HG02981 (cell line): ENCODE data around the gene ZNF398.
"Not testable (repeated sequence)": the region's sequence is repeated elsewhere in the genome, so short reads cannot be mapped to it uniquely, and the experiment has no call there.

Experiments used
- ATAC-seq: cut with Tn5 transposase; IDR thresholded peaks from one replicate; pipeline ENCODE4 v1.9.1; 2021; ENCODE audit warnings: mild to moderate bottlenecking, moderate library complexity; ENCODE audit not compliant: unreplicated experiment

The ZNF398 gene

DNA sequence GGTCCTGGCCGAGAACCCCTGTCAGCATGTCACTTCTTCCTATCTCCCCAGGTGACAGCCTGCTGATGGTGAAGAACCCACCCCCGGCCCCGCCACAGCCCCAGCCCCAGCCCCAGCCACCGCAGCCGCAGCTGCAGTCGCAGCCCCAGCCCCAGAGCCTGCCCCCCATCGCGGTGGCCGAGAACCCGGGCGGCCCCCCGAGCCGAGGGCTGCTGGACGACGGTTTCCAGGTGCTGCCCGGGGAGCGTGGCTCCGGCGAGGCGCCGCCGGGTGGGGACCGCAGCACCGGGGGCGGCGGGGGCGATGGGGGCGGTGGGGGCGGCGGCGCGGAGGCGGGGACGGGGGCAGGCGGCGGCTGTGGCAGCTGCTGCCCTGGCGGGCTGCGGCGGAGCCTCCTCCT, 76.5 kb downstream of the ZNF398 start:
- ATAC-seq, result no peak

DNA sequence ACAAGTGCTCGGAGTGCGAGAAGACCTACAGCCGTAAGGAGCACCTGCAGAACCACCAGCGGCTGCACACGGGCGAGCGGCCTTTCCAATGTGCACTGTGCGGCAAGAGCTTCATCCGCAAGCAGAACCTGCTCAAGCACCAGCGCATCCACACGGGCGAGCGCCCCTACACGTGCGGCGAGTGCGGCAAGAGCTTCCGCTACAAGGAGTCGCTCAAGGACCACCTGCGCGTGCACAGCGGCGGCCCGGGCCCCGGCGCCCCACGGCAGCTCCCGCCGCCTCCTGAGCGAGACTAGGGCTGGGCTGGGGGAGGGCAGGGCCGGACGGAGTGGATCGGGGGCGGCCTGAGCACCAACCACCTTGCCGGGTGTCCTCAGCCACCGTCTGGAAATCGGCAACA, 77.1 kb downstream of the ZNF398 start:
- ATAC-seq, result no peak

DNA sequence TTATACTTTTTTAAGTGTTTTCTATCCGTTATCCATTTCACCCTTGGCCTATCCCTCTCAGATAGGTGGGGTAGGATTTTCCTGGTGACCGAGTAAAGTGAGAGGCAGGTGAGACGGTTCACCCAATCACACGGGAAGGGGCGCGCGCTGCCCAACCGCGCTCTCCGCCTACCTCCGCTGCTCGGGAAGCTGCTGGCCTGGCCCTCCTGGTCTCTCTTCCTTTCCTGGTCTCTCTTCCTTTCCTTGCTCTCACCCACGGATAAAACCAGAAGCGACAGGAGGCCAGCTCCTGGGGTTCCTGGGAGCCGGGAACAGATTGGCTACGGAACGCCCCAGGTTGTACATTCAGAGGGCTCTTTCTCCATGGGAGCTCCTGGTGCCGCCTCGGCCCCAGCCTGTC, 77.9 kb downstream of the ZNF398 start:
- no peak for ATAC-seq

DNA sequence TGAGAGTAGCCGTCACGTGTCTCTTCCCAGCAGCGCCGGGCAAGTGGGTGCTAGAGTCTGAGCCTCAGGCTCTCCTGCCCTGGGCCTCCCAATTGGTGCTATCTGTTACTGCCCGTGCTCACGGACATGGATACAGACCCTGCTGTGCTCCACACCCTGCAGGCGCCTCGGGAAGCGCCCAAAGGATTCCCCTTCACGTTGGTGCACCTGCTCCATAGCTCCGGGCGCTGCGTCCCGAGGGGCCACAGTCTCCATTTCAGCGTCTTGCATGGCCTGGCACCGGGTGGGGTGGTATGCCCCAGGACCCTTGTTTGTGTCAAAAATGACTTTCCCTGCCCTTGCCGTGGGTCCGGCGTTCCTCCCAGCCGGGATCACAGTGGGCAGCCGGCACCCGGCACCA, 78.4 kb downstream of the ZNF398 start:
- ATAC-seq, result no peak

DNA sequence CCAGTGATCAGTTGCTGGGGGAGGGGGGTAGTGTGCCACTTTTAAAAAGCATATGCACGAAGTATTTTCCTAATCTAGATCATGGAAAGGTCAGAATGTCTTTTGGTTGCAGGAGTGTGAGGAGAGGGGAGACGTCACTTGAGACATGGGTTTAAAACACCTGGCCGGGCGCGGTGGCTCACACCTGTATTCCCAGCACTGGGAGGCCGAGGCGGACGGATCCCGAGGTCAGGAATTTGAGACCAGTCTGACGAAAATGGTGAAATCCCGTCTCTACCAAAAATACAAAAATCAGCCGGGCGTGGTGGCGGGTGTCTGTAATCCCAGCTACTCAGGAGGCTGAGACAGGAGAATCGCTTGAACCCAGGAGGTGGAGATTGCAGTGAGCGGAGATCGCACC, 79.1 kb downstream of the ZNF398 start:
- not testable (repeated sequence) for ATAC-seq

DNA sequence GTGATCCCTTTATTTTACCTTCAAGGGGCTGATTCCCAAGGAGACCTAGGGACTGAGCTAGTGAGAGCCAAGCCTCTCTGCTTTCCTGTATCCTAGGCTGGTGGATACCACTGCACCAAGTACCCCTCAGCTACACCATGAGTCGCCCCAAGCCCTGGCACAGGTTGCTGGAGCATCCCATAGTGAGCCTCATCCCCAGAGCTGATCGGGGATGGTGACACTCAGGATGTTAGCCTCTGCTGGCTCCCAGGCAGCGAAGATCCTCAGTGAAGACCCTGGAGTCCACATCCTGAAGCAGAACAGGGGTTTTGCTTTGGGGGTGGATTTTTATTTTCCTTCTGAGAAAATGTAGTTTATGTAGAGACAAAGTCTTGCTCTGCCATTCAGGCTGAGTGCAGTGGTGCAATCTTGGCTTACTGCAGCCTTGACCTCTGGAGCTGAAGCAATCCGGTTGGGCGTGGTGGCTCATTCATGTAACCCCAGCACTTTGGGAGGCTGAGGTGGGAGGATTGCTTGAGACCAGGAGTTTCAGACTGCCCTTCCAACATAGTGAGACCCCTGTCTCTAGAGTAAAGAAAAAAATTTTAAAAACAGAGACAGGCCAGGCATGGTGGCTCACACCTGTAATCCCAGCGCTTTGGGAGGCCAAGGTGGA, 79.7 kb downstream of the ZNF398 start:
- no peak for ATAC-seq

DNA sequence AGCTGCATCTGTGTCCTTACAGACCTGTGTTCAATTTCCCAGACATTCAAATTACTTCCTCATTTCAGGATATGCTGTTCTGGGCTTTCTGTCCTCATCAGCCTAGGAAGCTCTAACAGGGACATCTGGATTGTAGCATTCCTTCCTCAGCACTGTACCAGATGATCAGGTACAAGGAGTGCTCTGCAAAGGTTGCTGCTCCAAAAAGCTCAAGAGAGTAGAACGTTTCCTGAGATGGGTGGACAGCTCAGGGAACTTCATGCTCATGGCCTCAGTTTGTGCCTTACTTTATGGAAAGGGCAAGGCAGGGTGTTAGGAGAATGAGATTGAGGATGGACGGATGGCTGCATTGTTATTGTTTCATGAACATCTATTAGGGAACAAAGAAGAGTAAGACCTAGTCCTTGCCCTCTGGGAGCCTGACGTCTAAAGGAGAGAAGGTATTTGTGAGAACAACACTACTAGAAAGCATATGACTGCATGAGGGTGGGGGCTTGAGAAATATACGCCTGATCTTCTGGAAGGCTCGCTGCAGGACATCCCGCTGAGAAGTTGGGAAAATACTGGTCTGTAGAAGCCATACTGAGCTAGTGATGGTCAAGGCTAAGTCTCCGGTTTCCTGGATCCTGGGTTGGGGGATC, 81.7 kb downstream of the ZNF398 start:
- ATAC-seq, result no peak

DNA sequence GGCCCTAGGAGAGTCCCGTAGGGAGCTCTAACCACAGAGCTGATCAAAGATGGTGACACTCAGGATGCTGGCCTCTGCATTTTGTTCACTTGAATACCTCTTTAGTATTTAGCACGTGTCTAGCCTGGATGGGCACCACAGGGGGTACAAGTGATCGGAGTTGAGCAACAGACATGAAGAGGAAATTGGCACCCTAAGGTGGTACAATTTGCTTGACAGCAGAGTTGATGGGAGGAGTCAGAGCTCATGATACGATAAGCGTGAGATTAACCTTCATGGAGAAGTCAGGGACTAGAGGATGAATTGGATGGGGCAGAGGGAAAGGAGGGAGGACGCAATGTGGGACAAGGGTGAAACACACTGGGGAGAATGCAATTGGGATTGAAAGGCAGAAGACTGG, 82.3 kb downstream of the ZNF398 start:
- ATAC-seq, result no peak

DNA sequence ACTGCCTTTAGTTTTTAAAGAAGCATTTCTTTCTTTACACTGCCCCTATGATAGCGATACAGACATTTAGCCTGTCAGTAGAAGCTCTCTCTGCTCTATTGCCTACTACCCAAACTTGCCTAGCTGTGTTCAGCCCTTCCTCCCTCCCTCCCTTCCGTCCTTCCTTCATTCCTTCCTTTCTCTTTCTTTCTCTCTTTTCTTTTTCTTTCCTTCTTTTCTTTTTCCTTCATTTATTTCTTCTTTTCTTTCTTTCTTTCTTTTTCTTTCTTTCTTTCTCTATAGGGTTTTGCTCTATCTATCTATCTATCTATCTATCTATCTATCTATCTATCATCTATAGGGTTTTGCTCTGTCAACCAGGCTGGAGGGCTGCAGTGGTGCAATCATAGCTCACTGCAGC, 85.1 kb downstream of the ZNF398 start:
- no peak for ATAC-seq
